ENCODE results near the gene SCAMP5.

Gene SCAMP5

GRCh38 chr15:75069301-75069925, 74.0 kb downstream of the SCAMP5 start:
- H3K27ac ChIP-seq: no peak overlapping the region
- no peak for TF ChIP-seq CTCF (conservative IDR thresholded peaks at IDR 0.05)

- no peak for TF ChIP-seq CTCF (conservative IDR thresholded peaks at IDR 0.05)
- no peak overlapping the region for H3K27ac ChIP-seq
These were observed 75.3 kb downstream of the SCAMP5 start for GRCh38 chr15:75070674-75071073.
